ENCODE results near the gene CTNNA1.

DNA sequence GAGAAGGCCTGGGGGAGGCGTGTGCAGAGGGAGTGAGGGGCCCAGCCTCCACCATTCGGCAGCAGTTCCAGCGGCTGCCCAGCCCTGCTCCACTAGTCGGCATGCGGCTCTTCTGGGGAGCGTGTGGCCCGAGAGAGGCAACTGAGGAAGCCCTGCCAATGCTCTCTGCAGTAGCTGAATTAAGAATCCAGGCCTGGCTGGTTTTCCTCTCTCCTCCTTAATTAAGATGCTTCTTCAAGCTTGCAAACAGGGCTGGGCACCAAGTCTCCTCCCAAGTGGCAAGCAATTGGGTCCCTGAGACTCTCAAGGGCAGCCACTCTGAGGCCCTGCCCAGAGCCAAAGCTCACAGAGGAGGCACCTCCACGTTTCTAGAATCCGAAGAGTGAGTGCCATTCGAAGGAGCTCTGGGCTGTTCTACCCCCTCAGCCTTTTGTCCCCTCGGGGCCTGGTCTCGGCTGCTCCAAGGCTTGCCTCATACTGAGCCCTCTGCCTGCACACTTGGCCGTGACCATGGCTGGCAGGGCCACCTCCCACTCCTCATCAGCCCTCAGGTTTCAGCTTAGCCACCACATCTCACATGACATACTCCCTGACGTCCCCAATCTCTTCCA is 197.3 kb downstream of the CTNNA1 start:
- no peak for TF ChIP-seq EZH2 (IDR thresholded peaks at IDR 0.05; ENCODE audit: insufficient read depth, low read length)
- TF ChIP-seq CTCF (IDR thresholded peaks at IDR 0.05; ENCODE audit: insufficient read depth, low read depth, low read length): no peak

Data from astrocyte (in vitro differentiated cells and primary cell).